ENCODE data around the gene SYT5.

DNA sequence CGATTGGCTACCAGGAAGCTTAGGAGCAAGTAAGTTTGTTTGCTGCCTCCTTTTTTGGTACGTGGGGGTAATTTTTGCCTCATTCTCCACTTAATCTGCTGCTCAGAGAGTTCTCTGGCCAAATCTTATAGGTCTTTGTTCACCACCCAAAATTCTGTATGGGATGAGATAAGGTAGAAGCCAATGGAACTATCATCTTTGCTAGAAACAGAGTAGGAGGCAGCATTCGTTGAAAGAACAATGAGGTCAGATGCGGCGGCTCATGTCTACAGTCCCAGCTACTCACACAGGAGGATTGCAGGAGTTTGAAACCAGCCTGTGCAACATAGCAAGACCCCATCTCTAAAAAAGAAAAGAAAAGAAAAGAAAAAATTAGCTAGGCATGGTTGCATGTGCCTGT, 8.6 kb downstream of the SYT5 start:
- TF ChIP-seq CTCF (conservative IDR thresholded peaks at IDR 0.05; ENCODE audit: low read length), result no peak
- no peak for TF ChIP-seq EZH2phosphoT487 (IDR thresholded peaks at IDR 0.05; ENCODE audit: borderline replicate concordance)
